Measurements from ENCODE around the gene IFT43. TPM values are rescaled to one million over a fixed set of nuclear protein-coding genes. Genes with fewer than 3 reads are reported as not detected.

The IFT43 gene
- total RNA-seq, 1 experiment from 2014 or later: 33.4 TPM

GRCh38 chr14:76109087-76109880 lies 123.7 kb downstream of the IFT43 start:
- no peak for DNase-seq (ENCODE audit: low read depth)

- no peak for DNase-seq (ENCODE audit: low read depth)
Measured at GRCh38 chr14:76112889-76113624, 127.5 kb downstream of the IFT43 start.

GRCh38 chr14:76113691-76114090 lies 128.1 kb downstream of the IFT43 start:
- no peak for DNase-seq (ENCODE audit: low read depth)

GRCh38 chr14:76115010-76115422 lies 129.5 kb downstream of the IFT43 start:
- DNase-seq (ENCODE audit: low read depth): no peak

GRCh38 chr14:76117789-76118484 lies 132.4 kb downstream of the IFT43 start:
- no peak for DNase-seq (ENCODE audit: low read depth)

GRCh38 chr14:76118594-76118993 lies 133.0 kb downstream of the IFT43 start:
- no peak for DNase-seq (ENCODE audit: low read depth)

GRCh38 chr14:76121089-76121748 lies 135.7 kb downstream of the IFT43 start:
- DNase-seq (ENCODE audit: low read depth): no peak

- no peak for DNase-seq (ENCODE audit: low read depth)
Measured at GRCh38 chr14:76123426-76124225, 138.1 kb downstream of the IFT43 start.

- DNase-seq (ENCODE audit: low read depth): no peak
Measured at GRCh38 chr14:76125511-76125910, 139.9 kb downstream of the IFT43 start.

GRCh38 chr14:76126076-76126475 lies 140.5 kb downstream of the IFT43 start:
- DNase-seq (ENCODE audit: low read depth): no peak

- DNase-seq (ENCODE audit: low read depth): no peak
Measured at GRCh38 chr14:76129851-76130576, 144.5 kb downstream of the IFT43 start.

GRCh38 chr14:76131071-76131965 lies 145.8 kb downstream of the IFT43 start:
- DNase-seq (ENCODE audit: low read depth): no peak

GRCh38 chr14:76133103-76133502 lies 147.5 kb downstream of the IFT43 start:
- DNase-seq (ENCODE audit: low read depth): peak; percentile 27

Other genes with a start within 250 kb of the IFT43 start
- 2.2 and 2.4 TPM in 2 replicates for gene TGFB3, start 3.8 kb upstream of the IFT43 start, total RNA-seq (2014; rRNA removed; shearing (Covaris generic))
- 18.0 and 29.0 TPM in 2 replicates for gene GPATCH2L, start 166.2 kb downstream of the IFT43 start, total RNA-seq (2014; rRNA removed; shearing (Covaris generic))